ENCODE measurements around the gene FAM78A. TPM values are rescaled to one million over a fixed set of nuclear protein-coding genes. Genes with fewer than 3 reads are reported as not detected.

The FAM78A gene
- total RNA-seq, 1 experiment from 2014 or later: 3.0 TPM

GRCh38 chr9:131237931-131238401 is 38.3 kb downstream of the FAM78A start (continued):
- TF ChIP-seq, protein P1, sequence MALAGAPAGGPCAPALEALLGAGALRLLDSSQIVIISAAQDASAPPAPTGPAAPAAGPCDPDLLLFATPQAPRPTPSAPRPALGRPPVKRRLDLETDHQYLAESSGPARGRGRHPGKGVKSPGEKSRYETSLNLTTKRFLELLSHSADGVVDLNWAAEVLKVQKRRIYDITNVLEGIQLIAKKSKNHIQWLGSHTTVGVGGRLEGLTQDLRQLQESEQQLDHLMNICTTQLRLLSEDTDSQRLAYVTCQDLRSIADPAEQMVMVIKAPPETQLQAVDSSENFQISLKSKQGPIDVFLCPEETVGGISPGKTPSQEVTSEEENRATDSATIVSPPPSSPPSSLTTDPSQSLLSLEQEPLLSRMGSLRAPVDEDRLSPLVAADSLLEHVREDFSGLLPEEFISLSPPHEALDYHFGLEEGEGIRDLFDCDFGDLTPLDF (CRISPR knock-in tag; IDR thresholded peaks at IDR 0.05): no peak
- TF ChIP-seq KAT7 (CRISPR knock-in tag; IDR thresholded peaks at IDR 0.05; ENCODE audit: borderline replicate concordance) (no peak), PRRX2 (CRISPR knock-in tag; IDR thresholded peaks at IDR 0.05) (no peak), FOXP1 (CRISPR knock-in tag; IDR thresholded peaks at IDR 0.05; ENCODE audit: borderline replicate concordance) (no peak), ZNF532 (CRISPR knock-in tag; IDR thresholded peaks at IDR 0.05; ENCODE audit: borderline replicate concordance) (no peak), TP53 (CRISPR knock-in tag; IDR thresholded peaks at IDR 0.05) (no peak)
- TF ChIP-seq, protein P2, sequence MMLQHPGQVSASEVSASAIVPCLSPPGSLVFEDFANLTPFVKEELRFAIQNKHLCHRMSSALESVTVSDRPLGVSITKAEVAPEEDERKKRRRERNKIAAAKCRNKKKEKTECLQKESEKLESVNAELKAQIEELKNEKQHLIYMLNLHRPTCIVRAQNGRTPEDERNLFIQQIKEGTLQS (CRISPR knock-in tag; conservative IDR thresholded peaks at IDR 0.05): no peak
- TF ChIP-seq, protein P3, sequence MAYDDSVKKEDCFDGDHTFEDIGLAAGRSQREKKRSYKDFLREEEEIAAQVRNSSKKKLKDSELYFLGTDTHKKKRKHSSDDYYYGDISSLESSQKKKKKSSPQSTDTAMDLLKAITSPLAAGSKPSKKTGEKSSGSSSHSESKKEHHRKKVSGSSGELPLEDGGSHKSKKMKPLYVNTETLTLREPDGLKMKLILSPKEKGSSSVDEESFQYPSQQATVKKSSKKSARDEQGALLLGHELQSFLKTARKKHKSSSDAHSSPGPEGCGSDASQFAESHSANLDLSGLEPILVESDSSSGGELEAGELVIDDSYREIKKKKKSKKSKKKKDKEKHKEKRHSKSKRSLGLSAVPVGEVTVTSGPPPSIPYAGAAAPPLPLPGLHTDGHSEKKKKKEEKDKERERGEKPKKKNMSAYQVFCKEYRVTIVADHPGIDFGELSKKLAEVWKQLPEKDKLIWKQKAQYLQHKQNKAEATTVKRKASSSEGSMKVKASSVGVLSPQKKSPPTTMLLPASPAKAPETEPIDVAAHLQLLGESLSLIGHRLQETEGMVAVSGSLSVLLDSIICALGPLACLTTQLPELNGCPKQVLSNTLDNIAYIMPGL (CRISPR knock-in tag; IDR thresholded peaks at IDR 0.05): no peak
- TF ChIP-seq, protein P4, sequence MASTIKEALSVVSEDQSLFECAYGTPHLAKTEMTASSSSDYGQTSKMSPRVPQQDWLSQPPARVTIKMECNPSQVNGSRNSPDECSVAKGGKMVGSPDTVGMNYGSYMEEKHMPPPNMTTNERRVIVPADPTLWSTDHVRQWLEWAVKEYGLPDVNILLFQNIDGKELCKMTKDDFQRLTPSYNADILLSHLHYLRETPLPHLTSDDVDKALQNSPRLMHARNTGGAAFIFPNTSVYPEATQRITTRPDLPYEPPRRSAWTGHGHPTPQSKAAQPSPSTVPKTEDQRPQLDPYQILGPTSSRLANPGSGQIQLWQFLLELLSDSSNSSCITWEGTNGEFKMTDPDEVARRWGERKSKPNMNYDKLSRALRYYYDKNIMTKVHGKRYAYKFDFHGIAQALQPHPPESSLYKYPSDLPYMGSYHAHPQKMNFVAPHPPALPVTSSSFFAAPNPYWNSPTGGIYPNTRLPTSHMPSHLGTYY (CRISPR knock-in tag; IDR thresholded peaks at IDR 0.05): no peak
- TF ChIP-seq, protein P5, sequence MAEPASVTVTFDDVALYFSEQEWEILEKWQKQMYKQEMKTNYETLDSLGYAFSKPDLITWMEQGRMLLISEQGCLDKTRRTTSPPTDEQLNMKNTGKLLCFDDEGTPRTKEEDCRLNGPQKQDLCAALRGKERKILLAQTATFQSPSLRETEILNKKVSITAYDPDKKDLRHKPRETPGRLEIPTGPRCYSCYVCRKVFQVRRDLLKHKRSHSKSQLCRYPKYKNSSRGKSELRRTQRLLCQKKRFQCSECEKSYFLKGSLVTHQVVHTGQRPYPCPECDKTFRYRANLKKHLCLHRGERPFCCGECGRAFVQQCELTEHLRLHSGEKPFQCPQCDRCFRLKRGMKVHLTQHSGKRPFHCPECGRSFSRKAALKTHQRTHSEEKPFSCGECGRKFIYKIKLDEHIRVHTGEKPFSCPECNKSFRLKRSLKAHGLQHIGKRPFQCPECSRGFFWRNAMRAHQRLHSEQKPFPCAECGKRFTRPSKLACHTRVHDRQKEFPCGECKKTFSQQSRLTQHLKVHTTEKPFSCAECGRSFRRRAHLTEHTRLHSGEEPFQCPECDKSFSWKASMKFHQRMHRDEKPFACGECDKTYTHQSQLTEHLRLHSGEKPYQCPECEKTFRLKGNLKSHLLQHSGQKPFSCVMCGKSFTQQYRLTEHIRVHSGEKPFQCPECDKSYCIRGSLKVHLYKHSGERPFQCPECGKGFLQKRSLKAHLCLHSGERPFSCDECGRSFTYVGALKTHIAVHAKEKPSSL (CRISPR knock-in tag; conservative IDR thresholded peaks at IDR 0.05): no peak

DNA sequence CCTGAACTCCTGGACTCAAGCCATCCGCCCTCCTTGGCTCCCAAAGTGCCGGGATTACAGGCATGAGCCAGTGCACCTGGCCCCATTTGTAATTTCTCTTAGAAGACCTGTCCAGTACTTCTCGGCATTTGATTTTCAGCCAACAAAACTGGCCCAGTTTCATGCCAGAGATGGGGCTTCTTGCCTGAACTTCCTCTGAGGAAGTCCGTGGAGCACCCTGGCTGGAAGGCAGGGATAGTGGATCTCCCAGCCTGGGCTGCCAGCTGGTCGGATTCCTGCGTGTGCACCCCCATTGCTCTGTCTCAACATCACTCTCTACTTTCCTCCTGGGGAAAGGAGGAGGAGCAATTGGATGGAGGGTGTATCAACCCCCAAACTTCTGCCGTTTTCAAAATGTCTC is 39.0 kb downstream of the FAM78A start:
- Mint-ChIP-seq H3K4me3 (no peak overlapping the region), H3K4me1 (peaks cover 21% of the 10 kb centered on the region), H3K27ac (no peak overlapping the region), H3K36me3 (peaks cover 11% of the 10 kb centered on the region), H3K27me3 (ENCODE audit: low read depth) (no peaks in the 10 kb centered on the region), H3K9me3 (no peaks in the 10 kb centered on the region)
- no peak for DNase-seq (ENCODE audit: low spot score)
- ChIA-PET POLR2A (interaction anchor here (0.7 kb wide), 1 partner anchor 17 kb away, joined by 3 read pairs; no protein-coding TSS in a partner anchor), CTCF (interaction anchor here (0.6 to 2.4 kb wide), 5 partner anchors 10 to 99 kb away, joined by 3 to 20 read pairs (median 3); partner anchors contain the start of gene PLPP7)
- no peak for ATAC-seq
- TF ChIP-seq, protein P4 (CRISPR knock-in tag; IDR thresholded peaks at IDR 0.05): no peak
- TF ChIP-seq ZSCAN18 (CRISPR knock-in tag; IDR thresholded peaks at IDR 0.05): no peak
- TF ChIP-seq USF2 (CRISPR knock-in tag; IDR thresholded peaks at IDR 0.05): no peak
- no peak for TF ChIP-seq OVOL2 (CRISPR knock-in tag; IDR thresholded peaks at IDR 0.05; ENCODE audit: borderline replicate concordance)
- TF ChIP-seq NR1H2 (CRISPR knock-in tag; IDR thresholded peaks at IDR 0.05): no peak
- TF ChIP-seq, protein P6, sequence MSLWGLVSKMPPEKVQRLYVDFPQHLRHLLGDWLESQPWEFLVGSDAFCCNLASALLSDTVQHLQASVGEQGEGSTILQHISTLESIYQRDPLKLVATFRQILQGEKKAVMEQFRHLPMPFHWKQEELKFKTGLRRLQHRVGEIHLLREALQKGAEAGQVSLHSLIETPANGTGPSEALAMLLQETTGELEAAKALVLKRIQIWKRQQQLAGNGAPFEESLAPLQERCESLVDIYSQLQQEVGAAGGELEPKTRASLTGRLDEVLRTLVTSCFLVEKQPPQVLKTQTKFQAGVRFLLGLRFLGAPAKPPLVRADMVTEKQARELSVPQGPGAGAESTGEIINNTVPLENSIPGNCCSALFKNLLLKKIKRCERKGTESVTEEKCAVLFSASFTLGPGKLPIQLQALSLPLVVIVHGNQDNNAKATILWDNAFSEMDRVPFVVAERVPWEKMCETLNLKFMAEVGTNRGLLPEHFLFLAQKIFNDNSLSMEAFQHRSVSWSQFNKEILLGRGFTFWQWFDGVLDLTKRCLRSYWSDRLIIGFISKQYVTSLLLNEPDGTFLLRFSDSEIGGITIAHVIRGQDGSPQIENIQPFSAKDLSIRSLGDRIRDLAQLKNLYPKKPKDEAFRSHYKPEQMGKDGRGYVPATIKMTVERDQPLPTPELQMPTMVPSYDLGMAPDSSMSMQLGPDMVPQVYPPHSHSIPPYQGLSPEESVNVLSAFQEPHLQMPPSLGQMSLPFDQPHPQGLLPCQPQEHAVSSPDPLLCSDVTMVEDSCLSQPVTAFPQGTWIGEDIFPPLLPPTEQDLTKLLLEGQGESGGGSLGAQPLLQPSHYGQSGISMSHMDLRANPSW (CRISPR knock-in tag; conservative IDR thresholded peaks at IDR 0.05; ENCODE audit: low read depth): no peak
- TF ChIP-seq ZNF416 (CRISPR knock-in tag; IDR thresholded peaks at IDR 0.05): no peak
